H9 (cell line): Measurements from ENCODE around the gene SMCO4. TPM values are rescaled to one million over a fixed set of nuclear protein-coding genes. Genes with fewer than 3 reads are reported as not detected.

Experiments
- DNase-seq: peaks from one replicate; pipeline ENCODE4 v3.0.0-alpha.2; 2017
- H2AFZ ChIP-seq: one replicate; pipeline ENCODE4 v1.6.1; 2013; ENCODE audit warnings: mild to moderate bottlenecking, low read length, control low read depth, moderate library complexity
- H2AK5ac ChIP-seq: 2 replicates; pipeline ENCODE4 v1.6.1; 2013; ENCODE audit warnings: low read length, control low read depth, mixed read lengths; ENCODE audit not compliant: insufficient read length
- H2BK120ac ChIP-seq: one replicate; pipeline ENCODE4 v1.6.1; 2013; ENCODE audit warnings: low read depth, mild to moderate bottlenecking, low read length, control low read depth, inconsistent platforms; ENCODE audit not compliant: poor library complexity, severe bottlenecking
- H2BK12ac ChIP-seq: 2 replicates; pipeline ENCODE4 v1.6.1; 2013; ENCODE audit warnings: low read length, control low read depth, mixed read lengths, low read depth; ENCODE audit not compliant: insufficient read length
- H2BK15ac ChIP-seq: 2 replicates; pipeline ENCODE4 v1.6.1; 2013; ENCODE audit warnings: low read depth, low read length, control low read depth
- H2BK20ac ChIP-seq: one replicate; pipeline ENCODE4 v1.6.1; 2013; ENCODE audit warnings: low read depth, mild to moderate bottlenecking, low read length, control low read depth, inconsistent platforms; ENCODE audit not compliant: poor library complexity, severe bottlenecking
- H2BK5ac ChIP-seq: 2 replicates; pipeline ENCODE4 v1.6.1; 2013; ENCODE audit warnings: low read length, control low read depth, mixed read lengths; ENCODE audit not compliant: insufficient read length
- H3K14ac ChIP-seq: 2 replicates; pipeline ENCODE4 v1.6.1; 2013; ENCODE audit warnings: low read length, control low read depth; ENCODE audit not compliant: insufficient read depth
- H3K18ac ChIP-seq: 2 replicates; pipeline ENCODE4 v1.6.1; 2013; ENCODE audit warnings: low read depth, mild to moderate bottlenecking, mixed read lengths, low read length, control low read depth; ENCODE audit not compliant: insufficient read length
- H3K23ac ChIP-seq: 2 replicates; pipeline ENCODE4 v1.6.1; 2013; ENCODE audit warnings: low read length, control low read depth, mixed read lengths, low read depth; ENCODE audit not compliant: insufficient read length
- H3K23me2 ChIP-seq: 2 replicates; pipeline ENCODE4 v1.6.1; 2013; ENCODE audit warnings: low read depth, mild to moderate bottlenecking, mixed read lengths, low read length, control low read depth; ENCODE audit not compliant: insufficient read length, poor library complexity, severe bottlenecking
- H3K27ac ChIP-seq: 2 replicates; pipeline ENCODE4 v1.5.1; 2013; ENCODE audit warnings: low read length, control low read depth, mixed read lengths, low read depth; ENCODE audit not compliant: insufficient read length
- H3K27me3 ChIP-seq: 2 replicates; pipeline ENCODE4 v1.6.1; 2013; ENCODE audit warnings: low read length, control low read depth, inconsistent platforms; ENCODE audit not compliant: insufficient read depth
- H3K4ac ChIP-seq: 2 replicates; pipeline ENCODE4 v1.6.1; 2013; ENCODE audit warnings: low read depth, mild to moderate bottlenecking, control low read depth, inconsistent platforms, low read length, moderate library complexity
- H3K4me1 ChIP-seq: 2 replicates; pipeline ENCODE4 v1.6.1; 2013; ENCODE audit warnings: low read length, control low read depth, inconsistent platforms; ENCODE audit not compliant: insufficient read depth
- H3K4me2 ChIP-seq: 2 replicates; pipeline ENCODE4 v1.6.1; 2013; ENCODE audit warnings: low read length, control low read depth, mixed read lengths; ENCODE audit not compliant: insufficient read length, insufficient read depth
- H3K56ac ChIP-seq: 2 replicates; pipeline ENCODE4 v1.6.1; 2013; ENCODE audit warnings: low read depth, mild to moderate bottlenecking, mixed read lengths, low read length, control low read depth; ENCODE audit not compliant: insufficient read length
- H3K79me1 ChIP-seq: 2 replicates; pipeline ENCODE4 v1.6.1; 2013; ENCODE audit warnings: low read depth, mild to moderate bottlenecking, moderate library complexity, low read length, control low read depth, inconsistent platforms; ENCODE audit not compliant: insufficient read depth, poor library complexity, severe bottlenecking
- H3K79me2 ChIP-seq: 2 replicates; pipeline ENCODE4 v1.6.1; 2013; ENCODE audit warnings: low read length, control low read depth, inconsistent platforms; ENCODE audit not compliant: insufficient read depth
- H3K9ac ChIP-seq: 2 replicates; pipeline ENCODE4 v1.6.1; 2013; ENCODE audit warnings: low read length, control low read depth, mixed read lengths; ENCODE audit not compliant: insufficient read length; ENCODE audit errors: extremely low read depth
- H3K9me3 ChIP-seq: one replicate; pipeline ENCODE4 v1.6.1; 2013; ENCODE audit warnings: low read depth, low read length, inconsistent platforms; ENCODE audit not compliant: control insufficient read depth
- H3T11ph ChIP-seq: one replicate; pipeline ENCODE4 v1.6.1; 2013; ENCODE audit warnings: mild to moderate bottlenecking, low read length, control low read depth, inconsistent platforms
- H4K20me1 ChIP-seq: one replicate; pipeline ENCODE4 v1.6.1; 2013; ENCODE audit not compliant: control insufficient read depth, insufficient read length, insufficient read depth
- H4K5ac ChIP-seq: 2 replicates; pipeline ENCODE4 v1.6.1; 2013; ENCODE audit warnings: low read depth, mild to moderate bottlenecking, mixed read lengths, low read length, control low read depth; ENCODE audit not compliant: insufficient read length
- H4K8ac ChIP-seq: replicated peaks from 2 replicates; pipeline ENCODE4 v1.6.1; 2013; ENCODE audit warnings: low read length, control low read depth, mixed read lengths, low read depth; ENCODE audit not compliant: insufficient read length
- H4K91ac ChIP-seq: 2 replicates; pipeline ENCODE4 v1.6.1; 2013; ENCODE audit warnings: low read depth, mild to moderate bottlenecking, moderate library complexity, mixed read lengths, low read length, control low read depth; ENCODE audit not compliant: insufficient read length
- H3K27ac Mint-ChIP-seq, 3 experiments: 2 replicates in 2 of 3; 3 replicates in 1 of 3; pipeline ENCODE4 v1.8.0; 2020 to 2021; ENCODE audit warnings: mixed read lengths in 3 of 3, mild to moderate bottlenecking in 1 of 3, moderate library complexity in 1 of 3
- H3K27me3 Mint-ChIP-seq: 2 replicates; pipeline ENCODE4 v1.8.0; 2021; ENCODE audit warnings: low read depth, mild to moderate bottlenecking, moderate library complexity, mixed read lengths
- H3K36me3 Mint-ChIP-seq, 3 experiments: 2 replicates in 2 of 3; 3 replicates in 1 of 3; pipeline ENCODE4 v1.8.0; 2020 to 2021; ENCODE audit warnings: low read depth in 3 of 3, mixed read lengths in 3 of 3; ENCODE audit not compliant: insufficient read depth in 1 of 3
- H3K4me1 Mint-ChIP-seq, 2 experiments: 2 replicates each; pipeline ENCODE4 v1.8.0; 2020; ENCODE audit warnings: mixed read lengths in 2 of 2
- H3K4me3 Mint-ChIP-seq, 2 experiments: 2 replicates in 1 of 2; 3 replicates in 1 of 2; pipeline ENCODE4 v1.8.0; 2020 to 2021; ENCODE audit warnings: mild to moderate bottlenecking in 2 of 2, mixed read lengths in 2 of 2, moderate library complexity in 1 of 2
- H3K9me3 Mint-ChIP-seq, 2 experiments: 2 replicates in 1 of 2; 3 replicates in 1 of 2; pipeline ENCODE4 v1.8.0; 2020; ENCODE audit warnings: mild to moderate bottlenecking in 2 of 2, mixed read lengths in 2 of 2, moderate library complexity in 1 of 2
- CTCF ChIP-seq: fragments of 200-600 bp; sonication (generic); conservative IDR thresholded peaks from 3 replicates; pipeline ENCODE4 v1.8.0; 2021; ENCODE audit warnings: antibody characterized with exemption, mild to moderate bottlenecking
- WGBS: extraction: QIAGEN DNeasy Blood & Tissue Kit; methylation state at CpG from one replicate; pipeline ENCODE4 v1.1.7; 2013; ENCODE audit warnings: missing lambda C conversion rate, low lambda C conversion rate, mixed read lengths; ENCODE audit not compliant: insufficient read length; ENCODE audit errors: extremely low coverage; 5-methylcytosine and 5-hydroxymethylcytosine counted together
- total RNA-seq: library from RNA; stranded (reverse); gene quantifications from 2 replicates; pipeline ENCODE4 v1.2.1, GENCODE V29; 2021

The SMCO4 gene
- total RNA-seq, 1 experiment from 2014 or later: 35.6 TPM

GRCh38 chr11:93540337-93540736, 2.9 kb downstream of the SMCO4 start:
- no peak overlapping the region for H3K56ac ChIP-seq
- WGBS: no CpG with 5 or more reads among the region's 4 CpGs
- no peak overlapping the region for H3K27ac Mint-ChIP-seq
- no peaks in the 10 kb centered on the region; a peak in 2 of 7 replicates for H3K36me3 Mint-ChIP-seq
- H2AFZ ChIP-seq: no peak overlapping the region
- no peaks in the 10 kb centered on the region for H4K20me1 ChIP-seq
- no peak overlapping the region for H3T11ph ChIP-seq
- no peak overlapping the region for H2BK12ac ChIP-seq
- H3K27me3 ChIP-seq: no peaks in the 10 kb centered on the region
- no peak overlapping the region for H3K14ac ChIP-seq
- no peak overlapping the region for H4K91ac ChIP-seq
- TF ChIP-seq CTCF: no peak
- no peak overlapping the region for H3K4ac ChIP-seq
- no peak overlapping the region for H2BK120ac ChIP-seq
- H3K9ac ChIP-seq: no peak overlapping the region
- H3K23me2 ChIP-seq: peaks cover 9% of the 10 kb centered on the region
- no peak overlapping the region for H2BK20ac ChIP-seq
- H3K18ac ChIP-seq: no peak overlapping the region
- no peak overlapping the region for H2BK5ac ChIP-seq
- no peaks in the 10 kb centered on the region for H3K9me3 Mint-ChIP-seq
- no peak overlapping the region for H3K4me2 ChIP-seq
- H3K27ac ChIP-seq: no peak overlapping the region
- no peak overlapping the region for H2BK15ac ChIP-seq
- peaks cover 6% of the 10 kb centered on the region; the same call in 1 of the 2 replicates for H3K4me1 ChIP-seq
- H4K5ac ChIP-seq: no peak overlapping the region
- H2AK5ac ChIP-seq: no peak overlapping the region
- no peak for DNase-seq
- H3K9me3 ChIP-seq: no peaks in the 10 kb centered on the region
- peaks cover 5% of the 10 kb centered on the region; the same call in 1 of the 2 replicates for H3K79me2 ChIP-seq
- H4K8ac ChIP-seq: no peak overlapping the region
- no peak overlapping the region for H3K4me3 Mint-ChIP-seq
- no peaks in the 10 kb centered on the region for H3K27me3 Mint-ChIP-seq
- no peaks in the 10 kb centered on the region for H3K79me1 ChIP-seq
- peaks cover 55 to 69% of the 10 kb centered on the region in 2 experiments for H3K4me1 Mint-ChIP-seq
- no peak overlapping the region for H3K23ac ChIP-seq
